Activated CD4-positive, alpha-beta T cell treated with anti-CD3 and anti-CD28 coated beads for 24 hours (primary cell): Measurements from ENCODE around the gene MARK2.
"Not testable (repeated sequence)": the region's sequence is repeated elsewhere in the genome, so short reads cannot be mapped to it uniquely, and the experiment has no call there.

Experiments used
- DNase-seq, 2 donors: peaks; one replicate each; pipeline ENCODE4 v3.0.0-alpha.2; 2020; ENCODE audit warnings: low read depth in 2 of 2

Gene MARK2

GRCh38 chr11:63854696-63855095, 15.8 kb downstream of the MARK2 start:
- no peak for DNase-seq

DNA sequence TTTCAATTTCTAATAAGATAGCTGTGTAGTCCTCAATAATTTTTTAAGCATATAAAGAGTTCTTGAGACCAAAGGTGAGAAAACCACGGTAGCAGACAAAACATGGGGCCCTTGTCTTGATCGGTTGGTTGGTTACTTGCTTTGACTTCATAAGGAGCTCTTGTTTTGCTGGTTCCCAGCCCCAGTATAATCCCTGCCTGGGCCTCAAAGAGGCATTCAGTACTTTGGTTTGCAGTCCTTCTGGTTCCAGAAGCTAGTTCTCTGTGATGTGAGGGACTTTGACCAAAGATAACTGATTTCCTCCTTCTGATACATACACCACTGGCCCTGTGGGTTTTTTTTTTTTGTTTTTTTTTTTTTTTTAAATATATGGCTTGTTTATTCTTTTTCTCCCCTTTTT, 17.1 kb downstream of the MARK2 start:
- no peak for DNase-seq

- no peak for DNase-seq
Measured at GRCh38 chr11:63858628-63859550, 20.0 kb downstream of the MARK2 start.

DNA sequence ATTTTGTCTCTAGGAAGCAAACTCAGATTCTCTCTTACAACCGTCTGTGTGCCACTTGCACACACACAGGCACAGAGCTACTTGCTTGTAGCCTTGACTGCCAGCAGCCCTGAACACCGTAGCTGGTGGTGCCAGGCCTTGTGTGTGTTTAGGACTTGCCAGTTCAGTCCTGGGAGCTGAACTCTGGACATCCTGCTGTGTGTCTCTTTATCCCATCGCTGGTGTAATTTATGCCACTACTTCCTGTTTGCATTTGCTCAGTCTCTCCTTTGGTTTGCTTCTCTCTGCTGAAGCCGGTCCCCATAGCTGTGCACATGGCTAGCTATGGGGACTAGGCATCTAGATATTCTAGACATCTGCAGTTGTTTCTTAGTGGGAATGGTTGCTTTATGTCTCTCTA, 24.0 kb downstream of the MARK2 start:
- DNase-seq, result no peak

DNA sequence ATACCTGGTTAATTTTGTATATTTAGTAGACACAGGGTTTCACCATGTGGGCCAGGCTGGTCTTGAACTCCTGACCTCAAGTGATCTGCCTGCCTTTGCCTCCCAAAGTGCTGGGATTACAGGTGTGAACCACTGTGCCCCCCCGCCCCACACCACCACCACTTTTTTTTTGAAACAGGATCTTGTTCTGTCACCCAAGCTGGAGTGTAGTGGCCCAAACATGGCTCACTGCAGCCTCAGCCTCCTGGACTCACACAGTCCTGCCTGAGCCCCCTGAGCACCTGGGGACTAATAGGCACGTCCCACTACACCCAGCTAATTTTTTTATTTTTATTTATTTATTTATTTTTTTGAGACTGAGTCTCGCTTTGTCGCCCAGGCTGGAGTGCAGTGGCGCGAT, 24.7 kb downstream of the MARK2 start:
- DNase-seq, result not testable (repeated sequence)

GRCh38 chr11:63866211-63866610, 27.3 kb downstream of the MARK2 start:
- DNase-seq, result peak; percentile 66 to 67

GRCh38 chr11:63867511-63867910, 28.6 kb downstream of the MARK2 start:
- DNase-seq, result no peak

DNA sequence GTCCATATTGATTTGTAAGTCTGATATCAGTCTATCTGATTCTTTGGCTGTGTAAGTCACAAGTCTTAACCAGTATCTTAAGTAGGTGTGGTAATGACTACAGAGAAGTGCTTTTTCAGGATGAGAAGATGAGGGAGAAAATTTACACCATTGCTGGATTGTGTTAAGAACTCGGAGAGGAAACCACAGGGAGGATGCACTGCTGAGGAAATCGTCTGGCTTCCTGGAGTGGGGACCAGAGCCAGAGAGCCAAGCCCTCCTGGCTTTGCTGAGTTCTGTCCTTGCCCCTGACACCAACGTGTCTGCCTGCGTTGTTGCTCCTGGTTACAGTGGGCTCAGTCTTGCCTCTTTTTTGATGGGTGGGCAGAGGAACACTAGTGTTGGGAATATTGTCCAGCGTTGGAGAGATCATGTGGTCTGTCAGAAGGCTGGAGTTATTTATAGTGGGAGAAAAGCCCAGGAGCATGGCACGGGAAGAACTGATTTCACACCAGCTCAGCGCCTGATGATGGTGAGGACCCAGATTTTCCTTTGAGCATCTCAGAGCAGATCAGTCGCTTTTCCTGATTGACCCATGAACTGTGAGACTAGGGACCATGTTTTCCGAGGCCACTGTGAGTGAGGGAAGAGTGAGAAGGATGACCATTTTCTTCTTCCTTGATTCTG, 29.6 kb downstream of the MARK2 start:
- DNase-seq, result no peak

- DNase-seq, result no peak
Measured at GRCh38 chr11:63869171-63869591, 30.3 kb downstream of the MARK2 start.

GRCh38 chr11:63869683-63870082, 30.8 kb downstream of the MARK2 start:
- DNase-seq, result no peak

GRCh38 chr11:63870351-63871140, 31.6 kb downstream of the MARK2 start:
- no peak for DNase-seq

GRCh38 chr11:63871962-63872799, 33.3 kb downstream of the MARK2 start:
- DNase-seq, result peak in 1 of 2 donors; percentile 11

DNA sequence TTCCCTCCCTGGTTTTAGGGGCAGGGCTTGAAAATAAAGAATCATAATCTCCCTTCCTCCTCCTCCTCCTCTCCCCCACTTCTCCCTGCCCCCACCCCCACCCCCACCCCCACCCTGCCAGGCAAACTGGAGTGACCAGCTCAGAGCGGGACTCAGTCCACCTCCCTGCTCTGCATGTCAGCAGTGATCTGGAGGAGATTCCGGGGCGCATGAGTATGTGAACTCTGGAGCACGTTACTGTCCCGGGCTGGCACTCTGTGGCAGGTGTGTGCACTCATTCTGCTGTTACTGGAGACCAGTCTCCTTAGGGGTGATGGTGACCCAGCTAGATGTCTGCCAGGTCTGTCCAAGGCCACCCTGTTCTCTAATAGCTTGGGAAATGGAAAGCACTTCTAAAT, 33.9 kb downstream of the MARK2 start:
- no peak for DNase-seq

DNA sequence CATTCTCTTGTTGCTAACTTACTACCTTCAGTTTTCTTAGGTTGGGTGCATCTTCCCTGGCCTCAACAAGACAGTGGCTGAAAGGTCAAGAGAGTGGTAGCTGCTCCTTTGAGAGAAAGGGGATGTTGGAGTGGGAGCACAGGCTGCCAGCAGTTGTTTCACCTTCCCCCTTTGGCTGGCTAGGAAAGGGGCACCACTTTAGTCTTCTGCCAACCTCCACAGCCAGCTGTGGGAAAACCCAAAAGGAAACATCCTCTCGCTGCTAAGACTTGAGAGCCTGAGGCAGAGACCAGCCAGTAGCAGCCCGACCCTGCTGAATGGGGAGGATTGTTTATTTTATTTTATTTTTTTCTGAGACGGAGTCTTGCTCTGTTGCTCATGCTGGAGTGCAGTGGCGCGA, 34.4 kb downstream of the MARK2 start:
- DNase-seq, result no peak

- DNase-seq, result no peak
Measured at GRCh38 chr11:63874511-63874910, 35.6 kb downstream of the MARK2 start.

- no peak for DNase-seq
Measured at GRCh38 chr11:63875506-63876065, 36.7 kb downstream of the MARK2 start.

DNA sequence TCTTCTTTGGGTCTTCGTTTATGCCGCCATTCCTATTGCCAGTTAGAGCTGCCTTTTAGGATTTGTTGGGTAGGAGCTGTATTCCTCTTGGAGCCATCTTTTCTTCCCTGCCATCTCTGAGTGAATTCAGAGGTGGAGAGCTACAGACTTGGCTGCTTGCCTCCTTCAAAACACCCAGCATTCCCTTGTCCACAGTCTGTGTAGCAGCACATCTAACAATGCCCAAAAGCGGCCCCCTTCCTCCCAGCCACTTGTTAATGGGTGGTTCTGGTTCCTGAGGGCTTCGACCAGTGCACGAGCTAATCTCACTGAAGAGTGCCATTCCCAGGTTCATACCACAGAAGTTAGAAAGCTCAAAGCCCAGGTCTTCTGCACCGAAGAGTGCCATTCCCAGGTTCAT, 37.7 kb downstream of the MARK2 start:
- DNase-seq, result no peak

GRCh38 chr11:63877658-63878241, 38.8 kb downstream of the MARK2 start:
- DNase-seq, result no peak

- no peak for DNase-seq
Measured at GRCh38 chr11:63879598-63880402, 40.9 kb downstream of the MARK2 start.

- DNase-seq, result no peak
Measured at GRCh38 chr11:63880403-63880790, 41.5 kb downstream of the MARK2 start.
